Tibial artery (tissue), 4 donors: Measurements from ENCODE around the gene CELSR2.
A peak's percentile ranks its signal among the peaks of the same experiment; 100 is the strongest.
"Not testable (repeated sequence)": the region's sequence is repeated elsewhere in the genome, so short reads cannot be mapped to it uniquely, and the experiment has no call there.

Experiments used
- DNase-seq, 2 donors: peaks; one replicate each; pipeline ENCODE4 v3.0.0-alpha.2; 2019
- H3K27ac ChIP-seq, 2 donors: fragments of 200-600 bp; sonication (generic) in 1 of 2; 1 replicate in 1 of 2; 2 replicates in 1 of 2; pipeline ENCODE4 v1.5.1; 2018 to 2019; ENCODE audit warnings: mild to moderate bottlenecking in 1 of 2
- H3K27me3 ChIP-seq, 2 donors: fragments of 200-600 bp; sonication (generic) in 1 of 2; one replicate each; pipeline versions ENCODE4 v1.5.1 to v1.6.0; 2016 to 2019
- H3K36me3 ChIP-seq, 3 donors: fragments of 200-600 bp; sonication (generic) in 2 of 3; one replicate each; pipeline ENCODE4 v1.5.1; 2016 to 2019; ENCODE audit warnings: mild to moderate bottlenecking in 2 of 3
- H3K4me1 ChIP-seq, 4 donors: fragments of 200-600 bp; sonication (generic) in 2 of 4; 1 replicate in 3 of 4; 2 replicates in 1 of 4; pipeline ENCODE4 v1.5.1; 2016 to 2019
- H3K4me3 ChIP-seq, 2 donors: fragments of 200-600 bp; sonication (generic) in 1 of 2; 1 replicate in 1 of 2; 2 replicates in 1 of 2; pipeline ENCODE4 v1.5.1; 2018 to 2019; ENCODE audit warnings: mild to moderate bottlenecking in 2 of 2
- H3K9me3 ChIP-seq, 3 donors: fragments of 200-600 bp; sonication (generic) in 1 of 3; one replicate each; pipeline ENCODE4 v1.5.1; 2016 to 2019
- CTCF ChIP-seq, 2 experiments: fragments of 200-600 bp in 1 of 2; fragments of 450-650 bp in 1 of 2; IDR thresholded peaks; one replicate each; pipeline ENCODE4 v1.5.1; 2017 to 2019; ENCODE audit warnings: antibody characterized with exemption in 2 of 2, mild to moderate bottlenecking in 1 of 2, moderate library complexity in 1 of 2
- intact Hi-C: fragments of 100-400 bp; cut with DNase I; formaldehyde crosslinking; loops from one replicate; pipeline ENCODE4 v1.15.0; 2023; ENCODE audit warnings: low total_unique reads

Gene CELSR2

GRCh38 chr1:109282497-109282951 lies 33.2 kb downstream of the CELSR2 start:
- intact Hi-C loops: loop anchor here (10.0 kb wide), 2 partner anchors 72 to 1128 kb away; no protein-coding TSS in a partner anchor
- DNase-seq: no peak
- Histone ChIP-seq H3K27me3 (no peaks in the 10 kb centered on the region), H3K4me3 (peak overlapping the region; percentile 54 to 59), H3K9me3 (no peaks in the 10 kb centered on the region), H3K4me1 (peaks cover 0 to 22% (median 21%) of the 10 kb centered on the region in 4 donors), H3K36me3 (no peaks in the 10 kb centered on the region), H3K27ac (peak overlapping the region; percentile 79 to 87)
- no peak for TF ChIP-seq CTCF (IDR thresholded peaks at IDR 0.05)

GRCh38 chr1:109282952-109283747 lies 33.8 kb downstream of the CELSR2 start, which contains the start of gene PSRC1:
TSS of gene PSRC1 (minus strand) at chr1:109283145.
- Histone ChIP-seq H3K27ac (peak within 1 kb of the TSS; percentile 79 to 87), H3K27me3 (no peaks in the 10 kb centered on the region), H3K36me3 (no peaks in the 10 kb centered on the region), H3K4me1 (peaks cover 0 to 22% (median 21%) of the 10 kb centered on the region in 4 donors), H3K4me3 (peak within 1 kb of the TSS; percentile 54 to 59), H3K9me3 (no peaks in the 10 kb centered on the region)
- TF ChIP-seq CTCF (IDR thresholded peaks at IDR 0.05): peak; percentile 60 to 67
- DNase-seq: peak; percentile 97 to 98
- intact Hi-C loops: loop anchor here (10.0 kb wide), 2 partner anchors 72 to 1128 kb away; no protein-coding TSS in a partner anchor

GRCh38 chr1:109283748-109284600 lies 34.6 kb downstream of the CELSR2 start:
- DNase-seq: no peak
- H3K4me3 ChIP-seq: peak overlapping the region; percentile 54 to 59
- no peaks in the 10 kb centered on the region for H3K36me3 ChIP-seq
- H3K4me1 ChIP-seq: peaks cover 0 to 22% (median 21%) of the 10 kb centered on the region in 4 donors
- no peaks in the 10 kb centered on the region for H3K27me3 ChIP-seq
- no peak for TF ChIP-seq CTCF (IDR thresholded peaks at IDR 0.05)
- H3K9me3 ChIP-seq: no peaks in the 10 kb centered on the region
- peak overlapping the region; percentile 79 to 87 for H3K27ac ChIP-seq
- intact Hi-C loops: loop anchor here (10.0 kb wide), 2 partner anchors 71 to 1129 kb away; no protein-coding TSS in a partner anchor

GRCh38 chr1:109286762-109287161 lies 37.4 kb downstream of the CELSR2 start:
- intact Hi-C loops: loop anchor here (10.0 kb wide), 2 partner anchors 68 to 1132 kb away; no protein-coding TSS in a partner anchor
- not testable (repeated sequence) for DNase-seq, H3K27me3 ChIP-seq

GRCh38 chr1:109290137-109290536 lies 40.8 kb downstream of the CELSR2 start:
- Histone ChIP-seq H3K9me3 (no peaks in the 10 kb centered on the region), H3K27me3 (no peaks in the 10 kb centered on the region), H3K4me3 (no peak overlapping the region), H3K4me1 (no peaks in the 10 kb centered on the region), H3K36me3 (no peaks in the 10 kb centered on the region), H3K27ac (no peak overlapping the region)
- intact Hi-C loops: no loop called here
- DNase-seq: no peak
- TF ChIP-seq CTCF (IDR thresholded peaks at IDR 0.05): no peak

More at GRCh38 chr1:109286762-109287161, 37.4 kb downstream of the CELSR2 start:
- not testable (repeated sequence) for H3K9me3 ChIP-seq, H3K4me3 ChIP-seq, H3K36me3 ChIP-seq, H3K27ac ChIP-seq
- peaks cover 0 to 19% (median 19%) of the 10 kb centered on the region in 4 donors for H3K4me1 ChIP-seq
